SK-N-SH treated with all-trans-retinoic acid at 6 μM for 48 hours (cell line): ENCODE data around the gene MYL4.
A peak's percentile ranks its signal among the peaks of the same experiment; 100 is the strongest.

ENCODE experiments used
- ATAC-seq: fragments of 200-7000 bp; cut with Tn5 transposase; 3 replicates; pipeline ENCODE4 v1.9.1; 2020; ENCODE audit warnings: mild to moderate bottlenecking, moderate library complexity
- ARNTL ChIP-seq: fragments of 450-650 bp; formaldehyde crosslinking; IDR thresholded peaks from 2 replicates; pipeline ENCODE4 v1.5.0; 2020; ENCODE audit warnings: low read depth, mild to moderate bottlenecking, moderate library complexity, borderline replicate concordance
- BACH2 ChIP-seq: fragments of 250-450 bp; sonication (Bioruptor Pico); IDR thresholded peaks from 2 replicates; pipeline ENCODE4 v1.9.0; 2021; ENCODE audit warnings: mild to moderate bottlenecking, borderline replicate concordance
- CSDC2 ChIP-seq: fragments of 250-450 bp; sonication (Bioruptor Pico); IDR thresholded peaks from 2 replicates; pipeline ENCODE4 v1.5.0; 2020; ENCODE audit warnings: mild to moderate bottlenecking, moderate library complexity
- GLIS3 ChIP-seq: fragments of 250-450 bp; sonication (Bioruptor Pico); IDR thresholded peaks from 2 replicates; pipeline ENCODE4 v1.5.0; 2020; ENCODE audit warnings: mild to moderate bottlenecking, moderate library complexity
- ISL1 ChIP-seq: fragments of 250-450 bp; sonication (Bioruptor Pico); IDR thresholded peaks from 2 replicates; pipeline ENCODE4 v2.1.2; 2022; ENCODE audit warnings: mild to moderate bottlenecking, moderate library complexity
- OSR1 ChIP-seq: fragments of 250-450 bp; sonication (Bioruptor Pico); IDR thresholded peaks from 2 replicates; pipeline ENCODE4 v1.8.0; 2022; ENCODE audit warnings: moderate library complexity, mild to moderate bottlenecking, inconsistent platforms
- PPARA ChIP-seq: fragments of 250-450 bp; sonication (Bioruptor Pico); IDR thresholded peaks from 2 replicates; pipeline ENCODE4 v1.5.0; 2020; ENCODE audit warnings: mild to moderate bottlenecking, borderline replicate concordance
- RARB ChIP-seq: fragments of 250-450 bp; sonication (Bioruptor Pico); IDR thresholded peaks from 2 replicates; pipeline ENCODE4 v1.8.0; 2021; ENCODE audit warnings: mild to moderate bottlenecking, moderate library complexity
- SNAI2 ChIP-seq: fragments of 250-450 bp; sonication (Bioruptor Pico); IDR thresholded peaks from 2 replicates; pipeline ENCODE4 v1.5.0; 2020; ENCODE audit warnings: mild to moderate bottlenecking, moderate library complexity
- TCF4 ChIP-seq: fragments of 250-450 bp; sonication (Bioruptor Pico); IDR thresholded peaks from 2 replicates; pipeline ENCODE4 v1.8.0; 2021; ENCODE audit warnings: mild to moderate bottlenecking, moderate library complexity, borderline replicate concordance
- TOX ChIP-seq: fragments of 250-450 bp; sonication (Bioruptor Pico); IDR thresholded peaks from 2 replicates; pipeline ENCODE4 v1.8.0; 2021; ENCODE audit warnings: mild to moderate bottlenecking, moderate library complexity, borderline replicate concordance
- ZC3H10 ChIP-seq: fragments of 250-450 bp; sonication (Bioruptor Pico); IDR thresholded peaks from 2 replicates; pipeline ENCODE4 v1.5.1; 2021; ENCODE audit warnings: mild to moderate bottlenecking, moderate library complexity
- ZFP3 ChIP-seq: fragments of 250-450 bp; sonication (Bioruptor Pico); IDR thresholded peaks from 2 replicates; pipeline ENCODE4 v1.5.0; 2020; ENCODE audit warnings: mild to moderate bottlenecking, moderate library complexity
- ZFP30 ChIP-seq: fragments of 450-650 bp; formaldehyde crosslinking; IDR thresholded peaks from 2 replicates; pipeline ENCODE4 v1.5.0; 2022; ENCODE audit warnings: mild to moderate bottlenecking, moderate library complexity
- ZNF70 ChIP-seq: fragments of 450-650 bp; formaldehyde crosslinking; IDR thresholded peaks from 2 replicates; pipeline ENCODE4 v1.5.0; 2020; ENCODE audit warnings: mild to moderate bottlenecking, moderate library complexity
- ZNF8 ChIP-seq: fragments of 450-650 bp; formaldehyde crosslinking; IDR thresholded peaks from 2 replicates; pipeline ENCODE4 v1.5.0; 2020; ENCODE audit warnings: mild to moderate bottlenecking, moderate library complexity
- TF ChIP-seq, protein P1 (sequence below): fragments of 250-450 bp; sonication (Bioruptor Pico); IDR thresholded peaks from 2 replicates; pipeline ENCODE4 v1.8.0; 2020; ENCODE audit warnings: mild to moderate bottlenecking, moderate library complexity, borderline replicate concordance
- TF ChIP-seq, protein P2 (sequence below): fragments of 250-450 bp; sonication (Bioruptor Pico); IDR thresholded peaks from 2 replicates; pipeline ENCODE4 v1.5.0; 2020; ENCODE audit warnings: mild to moderate bottlenecking, moderate library complexity
- TF ChIP-seq, protein P3 (sequence below): fragments of 250-450 bp; sonication (Bioruptor Pico); IDR thresholded peaks from 2 replicates; pipeline ENCODE4 v1.8.0; 2021; ENCODE audit warnings: low read depth, mild to moderate bottlenecking, moderate library complexity, borderline replicate concordance
- TF ChIP-seq, protein P4 (sequence below): fragments of 250-450 bp; sonication (Bioruptor Pico); IDR thresholded peaks from 2 replicates; pipeline ENCODE4 v1.5.1; 2020; ENCODE audit warnings: low read depth, mild to moderate bottlenecking, moderate library complexity
- TF ChIP-seq, protein P5 (sequence below): fragments of 250-450 bp; sonication (Bioruptor Pico); IDR thresholded peaks from 2 replicates; pipeline ENCODE4 v1.5.1; 2021; ENCODE audit warnings: mild to moderate bottlenecking, moderate library complexity

Gene MYL4

DNA sequence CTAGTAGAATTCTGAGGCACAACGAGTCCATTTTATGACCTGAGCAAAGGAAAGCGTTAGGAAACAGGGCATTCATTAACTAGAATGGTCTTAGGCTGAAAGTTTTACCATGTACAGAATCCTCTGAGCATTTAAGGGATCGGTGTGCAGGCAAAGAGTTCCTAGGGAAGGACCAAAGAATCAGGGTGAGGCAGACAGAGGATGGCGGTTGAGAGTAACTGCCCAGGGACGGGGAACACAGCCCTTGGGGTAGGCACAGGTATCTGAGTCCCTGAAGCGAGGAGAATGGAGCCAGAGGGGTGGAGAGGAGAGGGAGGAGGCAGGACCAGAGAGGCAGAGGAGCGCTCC is 30.4 kb downstream of the MYL4 start:
- TF ChIP-seq SNAI2 (CRISPR knock-in tag), result 0 out of 2 replicates have a peak, but pooled peaks have one; percentile 45
- TF ChIP-seq OSR1 (CRISPR knock-in tag), result no peak
- ATAC-seq, result no peak

DNA sequence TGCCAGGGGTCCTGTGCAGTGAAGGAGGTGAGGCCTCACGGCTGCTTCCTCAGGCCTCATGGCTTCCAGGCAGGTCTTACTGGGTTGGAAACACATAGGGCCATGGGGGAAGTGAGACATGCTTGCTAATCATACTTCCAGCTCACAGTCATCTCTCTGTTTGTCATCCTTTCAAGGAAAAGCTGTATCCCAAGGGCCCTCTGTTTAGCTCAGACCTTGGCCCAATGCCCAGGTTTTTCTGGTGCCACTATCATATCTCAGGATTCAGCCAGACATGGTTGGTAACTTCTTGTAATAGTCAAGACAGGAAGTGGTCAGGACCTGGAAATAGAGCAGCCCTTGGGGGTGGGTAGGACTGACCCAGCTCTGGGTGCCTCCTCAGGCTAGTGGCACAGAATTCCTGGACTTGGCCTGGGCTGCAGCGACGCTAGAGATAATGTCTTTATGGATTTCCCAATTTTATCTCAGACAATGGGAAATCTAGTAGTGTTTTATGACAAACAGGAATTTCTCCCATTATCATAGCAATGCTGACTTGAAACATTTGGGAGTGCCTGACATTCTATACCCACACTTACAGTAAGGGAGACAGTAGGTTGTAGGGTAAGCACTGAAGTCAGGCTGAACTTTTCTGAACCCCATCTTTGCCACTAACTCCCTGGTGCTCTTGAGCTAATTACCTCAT is 31.0 kb downstream of the MYL4 start:
- peak; percentile 96 for ATAC-seq

DNA sequence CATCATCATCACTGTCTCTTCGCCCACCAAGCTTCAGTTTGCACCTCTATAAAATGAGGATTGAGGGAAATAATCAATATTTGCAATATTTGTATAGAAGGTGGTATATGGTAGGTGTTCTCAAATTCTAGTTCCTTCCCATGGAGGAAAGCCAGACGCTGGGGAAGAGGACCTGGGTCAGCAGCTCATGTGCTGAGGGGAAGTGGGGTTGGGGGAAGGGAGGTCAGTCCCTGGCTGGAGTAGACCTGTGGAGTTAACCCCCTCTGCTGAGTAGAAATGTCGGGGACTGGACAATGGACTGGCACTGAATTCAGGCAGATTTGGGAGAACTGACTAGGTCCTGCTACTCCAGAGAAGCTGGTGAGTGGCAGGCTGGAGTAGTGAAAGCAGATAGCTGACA is 31.7 kb downstream of the MYL4 start:
- ATAC-seq, result no peak
- TF ChIP-seq ZNF8 (CRISPR knock-in tag), result no peak
- TF ChIP-seq RARB (CRISPR knock-in tag), result no peak
- TF ChIP-seq PPARA, result no peak
- no peak for TF ChIP-seq ZFP30 (CRISPR knock-in tag)
- no peak for TF ChIP-seq BACH2 (CRISPR knock-in tag)
- TF ChIP-seq, protein P1, sequence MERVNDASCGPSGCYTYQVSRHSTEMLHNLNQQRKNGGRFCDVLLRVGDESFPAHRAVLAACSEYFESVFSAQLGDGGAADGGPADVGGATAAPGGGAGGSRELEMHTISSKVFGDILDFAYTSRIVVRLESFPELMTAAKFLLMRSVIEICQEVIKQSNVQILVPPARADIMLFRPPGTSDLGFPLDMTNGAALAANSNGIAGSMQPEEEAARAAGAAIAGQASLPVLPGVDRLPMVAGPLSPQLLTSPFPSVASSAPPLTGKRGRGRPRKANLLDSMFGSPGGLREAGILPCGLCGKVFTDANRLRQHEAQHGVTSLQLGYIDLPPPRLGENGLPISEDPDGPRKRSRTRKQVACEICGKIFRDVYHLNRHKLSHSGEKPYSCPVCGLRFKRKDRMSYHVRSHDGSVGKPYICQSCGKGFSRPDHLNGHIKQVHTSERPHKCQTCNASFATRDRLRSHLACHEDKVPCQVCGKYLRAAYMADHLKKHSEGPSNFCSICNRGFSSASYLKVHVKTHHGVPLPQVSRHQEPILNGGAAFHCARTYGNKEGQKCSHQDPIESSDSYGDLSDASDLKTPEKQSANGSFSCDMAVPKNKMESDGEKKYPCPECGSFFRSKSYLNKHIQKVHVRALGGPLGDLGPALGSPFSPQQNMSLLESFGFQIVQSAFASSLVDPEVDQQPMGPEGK (CRISPR knock-in tag), result no peak
- no peak for TF ChIP-seq ARNTL (CRISPR knock-in tag)
- no peak for TF ChIP-seq ZNF70 (CRISPR knock-in tag)
- no peak for TF ChIP-seq TCF4 (CRISPR knock-in tag)
- no peak for TF ChIP-seq ISL1 (CRISPR knock-in tag)
- TF ChIP-seq ZC3H10 (CRISPR knock-in tag), result no peak

More for the DNA sequence above, 31.0 kb downstream of the MYL4 start:
- TF ChIP-seq, protein P2, sequence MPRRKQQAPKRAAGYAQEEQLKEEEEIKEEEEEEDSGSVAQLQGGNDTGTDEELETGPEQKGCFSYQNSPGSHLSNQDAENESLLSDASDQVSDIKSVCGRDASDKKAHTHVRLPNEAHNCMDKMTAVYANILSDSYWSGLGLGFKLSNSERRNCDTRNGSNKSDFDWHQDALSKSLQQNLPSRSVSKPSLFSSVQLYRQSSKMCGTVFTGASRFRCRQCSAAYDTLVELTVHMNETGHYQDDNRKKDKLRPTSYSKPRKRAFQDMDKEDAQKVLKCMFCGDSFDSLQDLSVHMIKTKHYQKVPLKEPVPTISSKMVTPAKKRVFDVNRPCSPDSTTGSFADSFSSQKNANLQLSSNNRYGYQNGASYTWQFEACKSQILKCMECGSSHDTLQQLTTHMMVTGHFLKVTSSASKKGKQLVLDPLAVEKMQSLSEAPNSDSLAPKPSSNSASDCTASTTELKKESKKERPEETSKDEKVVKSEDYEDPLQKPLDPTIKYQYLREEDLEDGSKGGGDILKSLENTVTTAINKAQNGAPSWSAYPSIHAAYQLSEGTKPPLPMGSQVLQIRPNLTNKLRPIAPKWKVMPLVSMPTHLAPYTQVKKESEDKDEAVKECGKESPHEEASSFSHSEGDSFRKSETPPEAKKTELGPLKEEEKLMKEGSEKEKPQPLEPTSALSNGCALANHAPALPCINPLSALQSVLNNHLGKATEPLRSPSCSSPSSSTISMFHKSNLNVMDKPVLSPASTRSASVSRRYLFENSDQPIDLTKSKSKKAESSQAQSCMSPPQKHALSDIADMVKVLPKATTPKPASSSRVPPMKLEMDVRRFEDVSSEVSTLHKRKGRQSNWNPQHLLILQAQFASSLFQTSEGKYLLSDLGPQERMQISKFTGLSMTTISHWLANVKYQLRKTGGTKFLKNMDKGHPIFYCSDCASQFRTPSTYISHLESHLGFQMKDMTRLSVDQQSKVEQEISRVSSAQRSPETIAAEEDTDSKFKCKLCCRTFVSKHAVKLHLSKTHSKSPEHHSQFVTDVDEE, result 0 out of 2 replicates have a peak, but pooled peaks have one; percentile 48
- TF ChIP-seq TCF4 (CRISPR knock-in tag) (no peak), ZFP30 (CRISPR knock-in tag) (no peak), GLIS3 (CRISPR knock-in tag) (no peak), SNAI2 (CRISPR knock-in tag) (0 out of 2 replicates have a peak, but pooled peaks have one; percentile 7), CSDC2 (peak; percentile 79; the same call in 1 of the 2 replicates), TOX (CRISPR knock-in tag) (no peak), ZFP3 (peak; percentile 67), ARNTL (CRISPR knock-in tag) (no peak), ISL1 (CRISPR knock-in tag) (peak; percentile 28; the same call in 1 of the 2 replicates), RARB (CRISPR knock-in tag) (no peak), PPARA (no peak), OSR1 (CRISPR knock-in tag) (no peak)
- TF ChIP-seq, protein P3, sequence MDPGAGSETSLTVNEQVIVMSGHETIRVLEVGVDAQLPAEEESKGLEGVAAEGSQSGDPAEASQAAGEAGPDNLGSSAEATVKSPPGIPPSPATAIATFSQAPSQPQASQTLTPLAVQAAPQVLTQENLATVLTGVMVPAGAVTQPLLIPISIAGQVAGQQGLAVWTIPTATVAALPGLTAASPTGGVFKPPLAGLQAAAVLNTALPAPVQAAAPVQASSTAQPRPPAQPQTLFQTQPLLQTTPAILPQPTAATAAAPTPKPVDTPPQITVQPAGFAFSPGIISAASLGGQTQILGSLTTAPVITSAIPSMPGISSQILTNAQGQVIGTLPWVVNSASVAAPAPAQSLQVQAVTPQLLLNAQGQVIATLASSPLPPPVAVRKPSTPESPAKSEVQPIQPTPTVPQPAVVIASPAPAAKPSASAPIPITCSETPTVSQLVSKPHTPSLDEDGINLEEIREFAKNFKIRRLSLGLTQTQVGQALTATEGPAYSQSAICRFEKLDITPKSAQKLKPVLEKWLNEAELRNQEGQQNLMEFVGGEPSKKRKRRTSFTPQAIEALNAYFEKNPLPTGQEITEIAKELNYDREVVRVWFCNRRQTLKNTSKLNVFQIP, result 0 out of 2 replicates have a peak, but pooled peaks have one; percentile 62
- TF ChIP-seq, protein P4, sequence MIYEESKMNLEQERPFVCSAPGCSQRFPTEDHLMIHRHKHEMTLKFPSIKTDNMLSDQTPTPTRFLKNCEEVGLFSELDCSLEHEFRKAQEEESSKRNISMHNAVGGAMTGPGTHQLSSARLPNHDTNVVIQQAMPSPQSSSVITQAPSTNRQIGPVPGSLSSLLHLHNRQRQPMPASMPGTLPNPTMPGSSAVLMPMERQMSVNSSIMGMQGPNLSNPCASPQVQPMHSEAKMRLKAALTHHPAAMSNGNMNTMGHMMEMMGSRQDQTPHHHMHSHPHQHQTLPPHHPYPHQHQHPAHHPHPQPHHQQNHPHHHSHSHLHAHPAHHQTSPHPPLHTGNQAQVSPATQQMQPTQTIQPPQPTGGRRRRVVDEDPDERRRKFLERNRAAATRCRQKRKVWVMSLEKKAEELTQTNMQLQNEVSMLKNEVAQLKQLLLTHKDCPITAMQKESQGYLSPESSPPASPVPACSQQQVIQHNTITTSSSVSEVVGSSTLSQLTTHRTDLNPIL, result 0 out of 2 replicates have a peak, but pooled peaks have one; percentile 7
- TF ChIP-seq, protein P5, sequence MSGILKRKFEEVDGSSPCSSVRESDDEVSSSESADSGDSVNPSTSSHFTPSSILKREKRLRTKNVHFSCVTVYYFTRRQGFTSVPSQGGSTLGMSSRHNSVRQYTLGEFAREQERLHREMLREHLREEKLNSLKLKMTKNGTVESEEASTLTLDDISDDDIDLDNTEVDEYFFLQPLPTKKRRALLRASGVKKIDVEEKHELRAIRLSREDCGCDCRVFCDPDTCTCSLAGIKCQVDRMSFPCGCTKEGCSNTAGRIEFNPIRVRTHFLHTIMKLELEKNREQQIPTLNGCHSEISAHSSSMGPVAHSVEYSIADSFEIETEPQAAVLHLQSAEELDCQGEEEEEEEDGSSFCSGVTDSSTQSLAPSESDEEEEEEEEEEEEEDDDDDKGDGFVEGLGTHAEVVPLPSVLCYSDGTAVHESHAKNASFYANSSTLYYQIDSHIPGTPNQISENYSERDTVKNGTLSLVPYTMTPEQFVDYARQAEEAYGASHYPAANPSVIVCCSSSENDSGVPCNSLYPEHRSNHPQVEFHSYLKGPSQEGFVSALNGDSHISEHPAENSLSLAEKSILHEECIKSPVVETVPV (CRISPR knock-in tag), result no peak
